Ascending aorta (tissue), 2 donors: Measurements from ENCODE around the gene SLC44A3. TPM values are rescaled to one million over a fixed set of nuclear protein-coding genes. Genes with fewer than 3 reads are reported as not detected.

ENCODE experiments used
- DNase-seq, 2 donors: peaks; one replicate each; pipeline ENCODE4 v3.0.0-alpha.2; 2019; ENCODE audit warnings: low spot score in 2 of 2
- H3K27ac ChIP-seq, 2 donors: fragments of 200-600 bp; sonication (generic); one replicate each; pipeline ENCODE4 v1.5.1; 2016 to 2017; ENCODE audit warnings: mild to moderate bottlenecking in 1 of 2
- H3K27me3 ChIP-seq: fragments of 200-600 bp; sonication (generic); one replicate; pipeline ENCODE4 v1.5.1; 2017
- H3K36me3 ChIP-seq, 2 donors: fragments of 200-600 bp; sonication (generic); one replicate each; pipeline ENCODE4 v1.5.1; 2016
- H3K4me1 ChIP-seq, 2 donors: fragments of 200-600 bp; sonication (generic); one replicate each; pipeline ENCODE4 v1.5.1; 2016 to 2017; ENCODE audit warnings: mild to moderate bottlenecking in 1 of 2
- H3K4me3 ChIP-seq, 2 donors: fragments of 200-600 bp; sonication (generic); one replicate each; pipeline ENCODE4 v1.5.1; 2016 to 2017; ENCODE audit warnings: mild to moderate bottlenecking in 1 of 2
- H3K9me3 ChIP-seq, 2 donors: fragments of 200-600 bp; sonication (generic); one replicate each; pipeline ENCODE4 v1.5.1; 2016
- CTCF ChIP-seq, 3 experiments: fragments of 200-600 bp in 2 of 3; fragments of 450-650 bp in 1 of 3; sonication (generic) in 2 of 3; IDR thresholded peaks; one replicate each; pipeline ENCODE4 v1.5.1; 2016 to 2019; ENCODE audit warnings: antibody characterized with exemption in 3 of 3, mild to moderate bottlenecking in 1 of 3, moderate library complexity in 1 of 3
- intact Hi-C: fragments of 100-400 bp; cut with DNase I; formaldehyde crosslinking; loops from one replicate; pipeline ENCODE4 v1.15.1; 2023
- total RNA-seq: library from RNA; depleted of rRNA; stranded (reverse); fragments of >200 nt; gene quantifications from one replicate; pipeline ENCODE4 v1.1.0, GENCODE V29; 2016

The SLC44A3 gene
- total RNA-seq, 1 donor from 2014 or later: not detected

- Histone ChIP-seq H3K36me3 (peaks cover 0 to 2% of the 10 kb centered on the region in 2 donors), H3K4me1 (peaks cover 4 to 34% of the 10 kb centered on the region in 2 donors), H3K27ac (peak overlapping the region in 1 of 2 donors; percentile 3), H3K4me3 (no peak overlapping the region), H3K9me3 (no peaks in the 10 kb centered on the region), H3K27me3 (no peaks in the 10 kb centered on the region)
- no peak for DNase-seq
- intact Hi-C loops: no loop called here
- TF ChIP-seq CTCF (IDR thresholded peaks at IDR 0.05): no peak
Measured at GRCh38 chr1:94912263-94913184, 92.4 kb downstream of the SLC44A3 start.

- H3K27ac ChIP-seq: no peak overlapping the region
- H3K4me3 ChIP-seq: no peak overlapping the region
- peaks cover 3 to 44% of the 10 kb centered on the region in 2 donors for H3K4me1 ChIP-seq
- no peak for TF ChIP-seq CTCF (IDR thresholded peaks at IDR 0.05)
- no peak for DNase-seq
- H3K27me3 ChIP-seq: no peaks in the 10 kb centered on the region
- intact Hi-C loops: no loop called here
- H3K36me3 ChIP-seq: no peaks in the 10 kb centered on the region
- no peaks in the 10 kb centered on the region for H3K9me3 ChIP-seq
Measured at GRCh38 chr1:94917251-94917650, 97.1 kb downstream of the SLC44A3 start.

- no peak for DNase-seq
- no peaks in the 10 kb centered on the region for H3K9me3 ChIP-seq
- H3K36me3 ChIP-seq: no peaks in the 10 kb centered on the region
- TF ChIP-seq CTCF (IDR thresholded peaks at IDR 0.05): no peak
- no peaks in the 10 kb centered on the region for H3K27me3 ChIP-seq
- H3K4me3 ChIP-seq: peak overlapping the region in 1 of 2 donors; percentile 98
- intact Hi-C loops: no loop called here
- peak overlapping the region in 1 of 2 donors; percentile 25 for H3K27ac ChIP-seq
- peaks cover 12 to 43% of the 10 kb centered on the region in 2 donors for H3K4me1 ChIP-seq
Measured at GRCh38 chr1:94919241-94920030, 99.3 kb downstream of the SLC44A3 start.

- Histone ChIP-seq H3K27ac (peak overlapping the region in 1 of 2 donors; percentile 25), H3K4me3 (peak overlapping the region in 1 of 2 donors; percentile 98)
Measured at GRCh38 chr1:94920061-94920460, 99.9 kb downstream of the SLC44A3 start.

More at GRCh38 chr1:94920061-94920460, 99.9 kb downstream of the SLC44A3 start:
- H3K36me3 ChIP-seq: no peaks in the 10 kb centered on the region
- no peak for DNase-seq
- no peak for TF ChIP-seq CTCF (IDR thresholded peaks at IDR 0.05)
- no peaks in the 10 kb centered on the region for H3K27me3 ChIP-seq
- H3K4me1 ChIP-seq: peaks cover 12 to 43% of the 10 kb centered on the region in 2 donors
- intact Hi-C loops: no loop called here
- H3K9me3 ChIP-seq: no peaks in the 10 kb centered on the region
